Uterus (tissue), 4 donors: Measurements from ENCODE around the gene TTC19. TPM values are rescaled to one million over a fixed set of nuclear protein-coding genes. Genes with fewer than 3 reads are reported as not detected.

Experiments
- DNase-seq, 2 donors: peaks; one replicate each; pipeline ENCODE4 v3.0.0-alpha.2; 2019 to 2020
- H3K27ac ChIP-seq, 2 donors: fragments of 200-600 bp; sonication (generic); 1 replicate in 1 of 2; 2 replicates in 1 of 2; pipeline ENCODE4 v1.5.1; 2016 to 2018
- H3K27me3 ChIP-seq, 2 donors: fragments of 200-600 bp; sonication (generic); one replicate each; pipeline ENCODE4 v1.5.1; 2018 to 2019; ENCODE audit warnings: control low read depth in 1 of 2
- H3K36me3 ChIP-seq, 2 donors: fragments of 200-600 bp; sonication (generic); one replicate each; pipeline ENCODE4 v1.5.1; 2019; ENCODE audit warnings: control low read depth in 1 of 2
- H3K4me1 ChIP-seq, 2 donors: fragments of 200-600 bp; sonication (generic); one replicate each; pipeline ENCODE4 v1.5.1; 2018 to 2019; ENCODE audit warnings: control low read depth in 1 of 2
- H3K4me3 ChIP-seq, 2 donors: fragments of 200-600 bp; sonication (generic); 1 replicate in 1 of 2; 2 replicates in 1 of 2; pipeline ENCODE4 v1.5.1; 2018 to 2019; ENCODE audit warnings: mild to moderate bottlenecking in 1 of 2
- H3K9me3 ChIP-seq, 2 donors: fragments of 200-600 bp; sonication (generic); one replicate each; pipeline ENCODE4 v1.5.1; 2019; ENCODE audit warnings: control low read depth in 1 of 2
- CTCF ChIP-seq, 4 experiments: fragments of 200-600 bp in 2 of 4; fragments of 450-650 bp in 2 of 4; sonication (generic) in 2 of 4; IDR thresholded peaks; one replicate each; pipeline ENCODE4 v1.5.1; 2016 to 2019; ENCODE audit warnings: antibody characterized with exemption in 4 of 4, mild to moderate bottlenecking in 2 of 4, moderate library complexity in 1 of 4
- POLR2A ChIP-seq, 2 donors: fragments of 450-650 bp; IDR thresholded peaks; one replicate each; pipeline ENCODE4 v1.6.1; 2016; ENCODE audit warnings: antibody characterized with exemption in 2 of 2, mild to moderate bottlenecking in 1 of 2, moderate library complexity in 1 of 2
- intact Hi-C: fragments of 100-400 bp; cut with DNase I; formaldehyde crosslinking; loops from one replicate; pipeline ENCODE4 v1.15.1; 2023; ENCODE audit warnings: low total_unique reads
- total RNA-seq, 4 donors: library from RNA; depleted of rRNA in 3 of 4; stranded (reverse); fragments of >200 nt in 3 of 4; gene quantifications; one replicate each; pipeline versions ENCODE4 v1.1.0 to v1.2.4, GENCODE V29; 2014 to 2023
- donor health status: DM: yes; HTN: yes; CAD: no.

The TTC19 gene
- total RNA-seq, 4 donors from 2014 or later = 38.4 to 71.2 (median 52.0) TPM

GRCh38 chr17:16013943-16014407 is 14.4 kb downstream of the TTC19 start:
- no peaks in the 10 kb centered on the region for H3K36me3 ChIP-seq
- no peaks in the 10 kb centered on the region for H3K9me3 ChIP-seq
- intact Hi-C loops = no loop called here
- no peaks in the 10 kb centered on the region for H3K4me1 ChIP-seq
- TF ChIP-seq POLR2A (IDR thresholded peaks at IDR 0.05) = no peak
- TF ChIP-seq CTCF (IDR thresholded peaks at IDR 0.05) = peak in 3 of 4 experiments; percentile 30 to 37 (median 36)
- no peak overlapping the region for H3K4me3 ChIP-seq
- H3K27ac ChIP-seq = no peak overlapping the region
- no peak for DNase-seq
- no peaks in the 10 kb centered on the region for H3K27me3 ChIP-seq

GRCh38 chr17:16019347-16019746 is 19.7 kb downstream of the TTC19 start:
- H3K27ac ChIP-seq = no peak overlapping the region
- H3K36me3 ChIP-seq = no peaks in the 10 kb centered on the region
- H3K9me3 ChIP-seq = no peaks in the 10 kb centered on the region
- TF ChIP-seq POLR2A (IDR thresholded peaks at IDR 0.05) (no peak), CTCF (IDR thresholded peaks at IDR 0.05) (no peak)
- intact Hi-C loops = no loop called here
- no peak overlapping the region for H3K4me3 ChIP-seq
- no peaks in the 10 kb centered on the region for H3K4me1 ChIP-seq
- H3K27me3 ChIP-seq = no peaks in the 10 kb centered on the region
- no peak for DNase-seq

- Histone ChIP-seq H3K4me1 (no peaks in the 10 kb centered on the region), H3K9me3 (no peaks in the 10 kb centered on the region), H3K27me3 (no peaks in the 10 kb centered on the region), H3K27ac (no peak overlapping the region), H3K4me3 (no peak overlapping the region), H3K36me3 (no peaks in the 10 kb centered on the region)
- intact Hi-C loops = no loop called here
- DNase-seq = no peak
- no peak for TF ChIP-seq POLR2A (IDR thresholded peaks at IDR 0.05)
- no peak for TF ChIP-seq CTCF (IDR thresholded peaks at IDR 0.05)
Measured at GRCh38 chr17:16023881-16024280, 24.3 kb downstream of the TTC19 start.

GRCh38 chr17:16025202-16025601 is 25.6 kb downstream of the TTC19 start:
- TF ChIP-seq CTCF (IDR thresholded peaks at IDR 0.05) (no peak), POLR2A (IDR thresholded peaks at IDR 0.05) (no peak)
- DNase-seq = no peak
- intact Hi-C loops = no loop called here
- Histone ChIP-seq H3K4me1 (no peaks in the 10 kb centered on the region), H3K4me3 (no peak overlapping the region), H3K9me3 (no peaks in the 10 kb centered on the region), H3K36me3 (no peaks in the 10 kb centered on the region), H3K27me3 (no peaks in the 10 kb centered on the region), H3K27ac (no peak overlapping the region)

GRCh38 chr17:16026895-16027294 is 27.3 kb downstream of the TTC19 start:
- intact Hi-C loops = no loop called here
- Histone ChIP-seq H3K36me3 (no peaks in the 10 kb centered on the region), H3K4me3 (no peak overlapping the region), H3K27ac (no peak overlapping the region), H3K27me3 (no peaks in the 10 kb centered on the region), H3K4me1 (no peaks in the 10 kb centered on the region), H3K9me3 (no peaks in the 10 kb centered on the region)
- no peak for DNase-seq
- no peak for TF ChIP-seq CTCF (IDR thresholded peaks at IDR 0.05)
- no peak for TF ChIP-seq POLR2A (IDR thresholded peaks at IDR 0.05)
